Measurements from ENCODE around the gene PHACTR4. TPM values are rescaled to one million over a fixed set of nuclear protein-coding genes. Genes with fewer than 3 reads are reported as not detected.

Gene PHACTR4
- total and polyA plus RNA-seq, 10 of the 15 experiments (the other 5 are each of a cell fraction or from before 2014, with no cell fraction given), result 8.9 to 34.2 (median 12.5) TPM

GRCh38 chr1:28509705-28510272 lies 140.2 kb downstream of the PHACTR4 start (continued):
- TF ChIP-seq MEF2A (IDR thresholded peaks at IDR 0.05; ENCODE audit: insufficient read depth, low read depth, low read length) (0 out of 2 replicates have a peak, but pooled peaks have one; percentile 5), RUNX3 (IDR thresholded peaks at IDR 0.05; ENCODE audit: low read length) (no peak; the same call in 1 of the 2 replicates), ZSCAN29 (IDR thresholded peaks at IDR 0.05) (0 out of 2 replicates have a peak, but pooled peaks have one; percentile 31), STAT3 (IDR thresholded peaks at IDR 0.05; ENCODE audit: low read depth, low read length) (no peak), MYC (IDR thresholded peaks at IDR 0.05; ENCODE audit: insufficient read depth, insufficient read length, insufficient replicate concordance, low read length, severe bottlenecking) (no peak), CREB1 (IDR thresholded peaks at IDR 0.05; ENCODE audit: low read depth) (peak; percentile 46; the same call in 1 of the 2 replicates), TCF3 (IDR thresholded peaks at IDR 0.05; ENCODE audit: borderline replicate concordance, insufficient read depth, low read depth, low read length) (no peak), ESRRA (IDR thresholded peaks at IDR 0.05; ENCODE audit: low read length) (no peak), SP1 (IDR thresholded peaks at IDR 0.05; ENCODE audit: low read depth, low read length) (no peak), NBN (IDR thresholded peaks at IDR 0.05) (no peak), MYB (IDR thresholded peaks at IDR 0.05; ENCODE audit: borderline replicate concordance, low read depth, low read length) (no peak), EED (IDR thresholded peaks at IDR 0.05; ENCODE audit: low read depth) (no peak), POLR2AphosphoS2 (IDR thresholded peaks at IDR 0.05; ENCODE audit: low read depth, low read length) (peak; percentile 84; the same call in 1 of the 2 replicates), HDAC2 (IDR thresholded peaks at IDR 0.05) (no peak), CHD1 (IDR thresholded peaks at IDR 0.05; ENCODE audit: low read depth, low read length) (peak; percentile 31; the same call in 1 of the 2 replicates), BHLHE40 (IDR thresholded peaks at IDR 0.05; ENCODE audit: borderline replicate concordance in 1 of 2, low read depth in 2 of 2, low read length in 1 of 2) (no peak), JUND (IDR thresholded peaks at IDR 0.05; ENCODE audit: low read depth, low read length) (no peak), ELK1 (IDR thresholded peaks at IDR 0.05; ENCODE audit: low read depth, low read length) (no peak), CEBPB (IDR thresholded peaks at IDR 0.05; ENCODE audit: borderline replicate concordance in 1 of 2, low read depth in 2 of 2, low read length in 2 of 2) (0 out of 4 replicates have a peak, but pooled peaks of 1 of the 2 experiments have one; percentile 4), NR2C2 (IDR thresholded peaks at IDR 0.05; ENCODE audit: borderline replicate concordance, control insufficient read depth, insufficient read length, low read depth) (no peak), FOS (IDR thresholded peaks at IDR 0.05; ENCODE audit: borderline replicate concordance, extremely low read depth, insufficient read length) (no peak)
- TF ChIP-seq, protein P1, sequence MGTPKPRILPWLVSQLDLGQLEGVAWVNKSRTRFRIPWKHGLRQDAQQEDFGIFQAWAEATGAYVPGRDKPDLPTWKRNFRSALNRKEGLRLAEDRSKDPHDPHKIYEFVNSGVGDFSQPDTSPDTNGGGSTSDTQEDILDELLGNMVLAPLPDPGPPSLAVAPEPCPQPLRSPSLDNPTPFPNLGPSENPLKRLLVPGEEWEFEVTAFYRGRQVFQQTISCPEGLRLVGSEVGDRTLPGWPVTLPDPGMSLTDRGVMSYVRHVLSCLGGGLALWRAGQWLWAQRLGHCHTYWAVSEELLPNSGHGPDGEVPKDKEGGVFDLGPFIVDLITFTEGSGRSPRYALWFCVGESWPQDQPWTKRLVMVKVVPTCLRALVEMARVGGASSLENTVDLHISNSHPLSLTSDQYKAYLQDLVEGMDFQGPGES (IDR thresholded peaks at IDR 0.05), result no peak
- TF ChIP-seq, protein P2, sequence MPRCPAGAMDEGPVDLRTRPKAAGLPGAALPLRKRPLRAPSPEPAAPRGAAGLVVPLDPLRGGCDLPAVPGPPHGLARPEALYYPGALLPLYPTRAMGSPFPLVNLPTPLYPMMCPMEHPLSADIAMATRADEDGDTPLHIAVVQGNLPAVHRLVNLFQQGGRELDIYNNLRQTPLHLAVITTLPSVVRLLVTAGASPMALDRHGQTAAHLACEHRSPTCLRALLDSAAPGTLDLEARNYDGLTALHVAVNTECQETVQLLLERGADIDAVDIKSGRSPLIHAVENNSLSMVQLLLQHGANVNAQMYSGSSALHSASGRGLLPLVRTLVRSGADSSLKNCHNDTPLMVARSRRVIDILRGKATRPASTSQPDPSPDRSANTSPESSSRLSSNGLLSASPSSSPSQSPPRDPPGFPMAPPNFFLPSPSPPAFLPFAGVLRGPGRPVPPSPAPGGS (IDR thresholded peaks at IDR 0.05; ENCODE audit: borderline replicate concordance, insufficient read depth, low read depth, low read length, poor library complexity, severe bottlenecking), result no peak
- TF ChIP-seq, protein P3, sequence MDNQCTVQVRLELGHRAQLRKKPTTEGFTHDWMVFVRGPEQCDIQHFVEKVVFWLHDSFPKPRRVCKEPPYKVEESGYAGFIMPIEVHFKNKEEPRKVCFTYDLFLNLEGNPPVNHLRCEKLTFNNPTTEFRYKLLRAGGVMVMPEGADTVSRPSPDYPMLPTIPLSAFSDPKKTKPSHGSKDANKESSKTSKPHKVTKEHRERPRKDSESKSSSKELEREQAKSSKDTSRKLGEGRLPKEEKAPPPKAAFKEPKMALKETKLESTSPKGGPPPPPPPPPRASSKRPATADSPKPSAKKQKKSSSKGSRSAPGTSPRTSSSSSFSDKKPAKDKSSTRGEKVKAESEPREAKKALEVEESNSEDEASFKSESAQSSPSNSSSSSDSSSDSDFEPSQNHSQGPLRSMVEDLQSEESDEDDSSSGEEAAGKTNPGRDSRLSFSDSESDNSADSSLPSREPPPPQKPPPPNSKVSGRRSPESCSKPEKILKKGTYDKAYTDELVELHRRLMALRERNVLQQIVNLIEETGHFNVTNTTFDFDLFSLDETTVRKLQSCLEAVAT (IDR thresholded peaks at IDR 0.05), result peak; percentile 45; the same call in 1 of the 2 replicates
